Sigmoid colon (tissue), 4 donors: ENCODE results near the gene ERVH48-1.

ENCODE experiments used
- CTCF ChIP-seq, 4 experiments: fragments of 450-650 bp in 3 of 4; fragments of 200-600 bp in 1 of 4; IDR thresholded peaks; one replicate each; pipeline ENCODE4 v1.5.1; 2016 to 2019; ENCODE audit warnings: antibody characterized with exemption in 4 of 4, mild to moderate bottlenecking in 3 of 4, moderate library complexity in 2 of 4
- POLR2A ChIP-seq, 2 donors: fragments of 450-650 bp; IDR thresholded peaks; one replicate each; pipeline ENCODE4 v1.6.1; 2016; ENCODE audit warnings: antibody characterized with exemption in 2 of 2, mild to moderate bottlenecking in 2 of 2, moderate library complexity in 2 of 2
- POLR2AphosphoS5 ChIP-seq, 4 donors: sonication (generic); formaldehyde crosslinking; IDR thresholded peaks; one replicate each; pipeline ENCODE4 v1.6.1; 2017; ENCODE audit warnings: antibody characterized with exemption in 4 of 4

- TF ChIP-seq POLR2AphosphoS5 (IDR thresholded peaks at IDR 0.05) (peak; percentile 64 to 76 (median 74)), CTCF (IDR thresholded peaks at IDR 0.05) (no peak), POLR2A (IDR thresholded peaks at IDR 0.05) (no peak)
Observed at GRCh38 chr21:42939582-42940413, 14.4 kb upstream of the ERVH48-1 start.
